HG03135 (cell line): ENCODE results near the gene GSAP.
"Not testable (repeated sequence)": the region's sequence is repeated elsewhere in the genome, so short reads cannot be mapped to it uniquely, and the experiment has no call there.

ENCODE experiments used
- ATAC-seq: cut with Tn5 transposase; IDR thresholded peaks from one replicate; pipeline ENCODE4 v1.9.1; 2021; ENCODE audit warnings: mild to moderate bottlenecking, moderate library complexity; ENCODE audit not compliant: unreplicated experiment

GSAP gene

DNA sequence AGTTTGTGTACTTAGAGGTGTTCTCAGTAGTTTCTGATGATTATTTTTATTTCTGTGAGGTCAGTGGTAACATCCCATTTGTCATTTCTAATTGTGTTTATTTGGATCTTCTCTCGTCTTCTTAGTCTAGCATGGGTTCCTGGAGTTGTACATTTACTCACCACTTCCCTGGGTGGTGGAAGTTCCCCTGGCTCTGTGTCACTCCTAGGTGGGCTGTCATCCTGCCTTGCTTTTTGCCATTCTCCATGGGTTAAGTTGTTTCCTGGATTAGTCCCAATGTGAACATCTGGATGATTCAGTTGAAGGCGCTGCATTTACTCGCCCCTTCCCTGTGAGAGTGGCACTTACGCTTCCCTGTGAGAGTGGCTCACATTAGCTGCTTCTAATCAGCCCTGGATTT lies 48.2 kb downstream of the GSAP start:
- ATAC-seq: no peak

DNA sequence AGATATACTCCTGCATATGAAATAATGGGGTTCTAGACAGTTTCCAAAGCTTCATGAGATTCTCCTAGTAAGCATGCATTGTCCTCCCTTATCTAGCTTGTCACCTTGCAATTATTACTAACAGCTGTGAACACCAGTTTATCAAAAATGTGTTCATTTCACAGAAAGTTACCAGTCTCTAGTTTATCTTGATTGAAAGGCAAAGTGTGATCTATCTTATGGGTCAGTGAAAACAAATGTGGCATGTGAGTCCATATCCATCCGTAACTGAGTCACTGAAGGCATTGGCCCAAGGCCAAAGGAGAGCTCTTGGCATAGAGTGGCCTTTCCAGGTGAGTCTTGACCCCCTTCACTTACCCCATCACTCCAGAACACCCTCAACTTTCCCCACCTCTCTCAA lies 53.2 kb downstream of the GSAP start:
- no peak for ATAC-seq

DNA sequence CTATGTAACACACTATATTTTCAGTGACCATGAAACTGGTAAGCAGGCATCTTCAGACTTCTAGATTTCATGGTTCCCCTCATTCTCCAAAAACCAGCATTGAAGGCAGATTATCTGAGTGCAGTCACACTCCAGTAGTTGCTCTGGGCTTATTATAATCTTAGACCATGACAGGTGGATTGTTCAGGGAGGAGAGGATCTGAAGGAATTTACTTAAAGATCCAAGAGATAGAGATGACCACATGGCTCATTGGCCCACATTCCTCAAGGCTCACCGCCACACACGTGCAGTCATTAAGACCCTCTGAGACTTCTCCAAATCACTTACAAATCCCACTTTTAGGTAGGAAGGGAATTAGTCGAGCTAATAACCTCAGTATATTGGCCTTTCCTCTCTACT lies 55.2 kb downstream of the GSAP start:
- no peak for ATAC-seq

DNA sequence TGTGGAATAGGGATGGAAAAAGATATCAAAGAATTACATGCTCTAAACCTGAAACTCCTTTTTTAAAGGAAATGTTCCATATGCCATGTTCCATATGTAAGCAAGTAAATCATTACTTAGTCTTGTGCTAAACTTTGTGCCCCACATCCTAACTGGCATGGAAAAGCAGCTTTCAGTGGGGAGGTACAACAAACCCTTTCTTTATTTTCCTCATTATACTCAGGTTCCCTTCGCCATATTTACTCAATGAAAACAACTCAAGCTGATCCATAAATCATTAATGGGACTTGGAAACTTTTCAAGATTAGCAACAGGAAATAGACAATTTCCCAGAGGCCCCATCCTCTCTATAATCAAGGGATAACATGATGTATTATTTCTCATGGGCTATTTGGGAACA lies 56.0 kb downstream of the GSAP start:
- no peak for ATAC-seq

DNA sequence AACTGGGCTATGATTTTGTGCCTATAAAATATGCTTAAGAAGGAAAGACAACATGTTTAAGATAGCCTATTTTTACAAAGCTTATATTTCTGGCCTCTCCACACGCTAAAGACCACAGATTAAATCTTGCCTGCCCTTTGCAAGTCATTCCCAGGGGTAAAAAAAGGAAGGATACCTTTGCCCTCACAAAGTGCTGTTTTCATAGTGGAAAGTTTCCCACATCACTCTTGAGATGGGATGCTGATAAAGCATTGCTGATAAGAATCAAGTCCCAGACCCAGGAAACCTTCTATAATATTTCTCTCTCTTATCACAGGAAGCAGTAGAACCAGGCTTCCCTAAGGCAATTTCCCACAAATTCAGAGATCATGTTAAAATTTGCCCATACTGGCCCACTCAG lies 56.5 kb downstream of the GSAP start:
- no peak for ATAC-seq

DNA sequence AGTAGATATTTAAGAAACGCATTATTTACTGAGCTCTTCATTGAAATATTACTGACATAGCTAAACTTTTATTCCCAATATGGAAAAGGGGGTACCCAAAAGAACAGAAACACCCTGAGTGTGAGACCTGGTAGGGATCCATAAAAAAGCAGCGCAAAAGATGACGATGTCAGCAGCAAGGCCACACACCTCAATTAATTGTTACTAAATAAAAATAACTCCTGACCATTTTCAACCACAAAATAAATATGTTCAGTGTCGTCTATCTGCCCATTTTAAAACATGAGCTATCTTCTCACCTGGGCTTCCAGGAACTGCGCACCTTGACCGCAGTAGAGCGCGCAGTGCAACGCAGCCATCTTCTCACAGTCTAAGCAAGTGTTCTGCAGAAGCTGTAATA lies 61.2 kb downstream of the GSAP start:
- no peak for ATAC-seq

DNA sequence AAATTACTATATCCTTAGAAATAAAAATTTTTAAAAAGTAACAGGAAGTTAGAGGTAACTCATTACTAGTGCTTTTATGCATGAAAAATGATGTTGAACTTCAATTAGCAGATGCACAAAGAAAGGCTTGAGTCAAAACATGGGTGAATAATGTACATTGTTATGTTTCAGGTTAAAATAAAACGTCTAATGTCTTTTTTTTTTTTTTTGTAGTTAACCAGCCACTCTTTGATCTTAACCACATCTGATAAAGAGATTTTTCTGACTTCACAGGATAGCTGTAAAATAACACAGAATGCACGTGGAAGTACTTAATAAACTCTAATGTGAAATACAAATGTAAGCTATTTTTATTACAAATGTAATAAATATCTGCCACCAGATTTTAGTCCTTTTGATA lies 61.7 kb downstream of the GSAP start:
- no peak for ATAC-seq

DNA sequence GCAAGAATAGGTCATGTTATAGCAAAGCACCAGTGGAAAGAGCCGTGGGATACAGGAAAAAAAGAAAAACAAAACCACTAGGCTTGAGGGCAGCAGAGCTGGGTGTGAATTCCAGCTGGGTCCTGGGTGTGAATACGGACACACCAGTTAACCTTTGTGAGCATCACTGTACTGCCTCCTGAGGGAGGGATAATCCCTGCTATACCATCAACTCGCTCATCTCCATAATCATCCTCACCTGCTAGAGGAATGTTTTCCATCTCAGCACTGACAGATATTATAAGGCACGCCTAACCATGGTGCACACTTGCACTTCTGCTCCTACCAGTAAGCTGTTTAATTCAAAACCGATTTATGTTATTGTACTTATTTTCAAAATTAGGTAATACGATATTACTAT lies 62.2 kb downstream of the GSAP start:
- ATAC-seq: no peak

DNA sequence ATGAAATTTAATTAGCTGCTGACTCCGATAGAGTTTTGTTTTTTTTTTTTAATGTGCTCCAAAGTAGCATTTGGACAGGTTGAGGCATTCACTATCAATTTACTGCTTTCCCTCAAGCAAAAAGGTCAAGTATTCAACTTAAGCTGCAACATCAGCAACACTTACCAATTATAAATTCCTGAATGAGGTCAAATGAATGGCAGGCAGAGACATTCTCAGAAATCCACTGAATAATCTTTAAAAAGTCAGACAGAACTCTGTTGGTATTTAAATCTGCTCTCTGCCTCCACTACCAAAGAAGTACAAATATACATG lies 62.8 kb downstream of the GSAP start:
- no peak for ATAC-seq

DNA sequence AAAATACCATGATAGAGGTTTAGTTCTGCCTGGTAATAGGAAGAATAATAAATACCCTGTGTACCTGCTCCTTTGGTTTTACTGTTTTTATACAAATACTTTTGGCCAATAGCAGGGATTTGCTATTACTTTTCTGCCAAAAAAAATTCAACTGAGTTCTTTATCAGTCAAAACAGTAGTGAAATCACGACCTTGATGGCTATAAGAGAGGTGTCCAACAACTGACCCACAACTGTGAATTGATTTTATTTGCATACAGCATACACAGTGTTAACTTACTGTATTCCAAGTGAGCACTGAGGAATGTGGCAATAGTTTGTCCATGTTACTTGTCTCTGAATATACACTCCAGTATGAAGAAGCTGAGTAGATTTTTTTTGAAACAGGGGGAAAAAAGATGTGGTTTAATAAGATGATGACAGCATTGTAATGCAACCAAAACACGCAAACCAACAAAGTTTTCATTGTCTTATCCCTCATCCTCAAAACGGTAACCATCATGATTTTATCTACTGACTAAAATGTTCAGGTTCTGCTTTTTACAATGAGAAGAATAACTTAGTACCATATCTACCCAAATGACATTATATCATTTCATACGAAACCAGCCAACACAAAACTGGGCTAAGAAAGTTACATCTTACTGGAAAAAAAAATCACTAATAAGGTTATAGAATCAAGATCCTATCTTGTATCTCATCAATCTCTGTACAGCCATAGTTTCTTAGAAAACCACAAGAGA lies 63.3 kb downstream of the GSAP start:
- no peak for ATAC-seq

DNA sequence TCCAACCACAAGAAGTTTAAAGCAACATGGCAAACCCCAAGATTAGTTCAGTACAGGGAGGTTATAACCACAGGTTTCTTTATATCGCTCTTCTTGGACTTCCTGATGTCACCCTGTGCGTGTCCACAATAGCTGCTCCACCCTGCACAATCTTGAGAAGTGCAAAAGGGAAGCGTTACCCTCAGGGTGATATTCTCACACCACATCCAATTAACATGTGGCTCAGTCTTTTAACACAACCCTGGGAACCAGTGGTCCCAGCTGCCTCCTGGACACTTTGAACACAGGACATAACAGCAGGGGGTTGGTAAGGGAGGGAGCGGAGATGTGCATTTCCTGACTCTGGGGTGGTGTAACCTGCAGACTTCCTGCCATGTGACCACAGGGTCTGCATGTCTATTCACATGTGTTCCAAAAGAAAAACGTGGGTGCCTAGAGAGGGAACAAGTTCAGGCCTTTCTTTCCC lies 64.6 kb downstream of the GSAP start:
- peak; percentile 92 for ATAC-seq

DNA sequence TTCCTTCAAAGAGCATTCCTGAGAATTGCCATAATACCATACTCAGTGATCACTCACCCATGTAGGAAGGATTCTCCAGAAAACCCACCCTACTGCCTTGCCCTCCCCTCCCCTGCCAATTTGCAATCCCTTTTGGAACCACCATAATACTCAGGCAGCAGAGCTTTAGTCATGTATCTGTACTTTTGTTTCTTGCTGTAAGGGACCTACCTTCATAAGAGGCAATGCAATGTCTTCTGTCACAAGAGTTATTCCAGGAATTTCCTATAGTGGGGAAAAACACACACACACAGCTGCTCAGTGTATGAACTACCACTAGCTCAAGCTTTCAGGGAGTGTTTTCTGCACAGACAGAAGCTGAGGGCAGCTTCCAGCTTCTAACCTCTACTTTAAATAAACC lies 67.0 kb downstream of the GSAP start:
- no peak for ATAC-seq

DNA sequence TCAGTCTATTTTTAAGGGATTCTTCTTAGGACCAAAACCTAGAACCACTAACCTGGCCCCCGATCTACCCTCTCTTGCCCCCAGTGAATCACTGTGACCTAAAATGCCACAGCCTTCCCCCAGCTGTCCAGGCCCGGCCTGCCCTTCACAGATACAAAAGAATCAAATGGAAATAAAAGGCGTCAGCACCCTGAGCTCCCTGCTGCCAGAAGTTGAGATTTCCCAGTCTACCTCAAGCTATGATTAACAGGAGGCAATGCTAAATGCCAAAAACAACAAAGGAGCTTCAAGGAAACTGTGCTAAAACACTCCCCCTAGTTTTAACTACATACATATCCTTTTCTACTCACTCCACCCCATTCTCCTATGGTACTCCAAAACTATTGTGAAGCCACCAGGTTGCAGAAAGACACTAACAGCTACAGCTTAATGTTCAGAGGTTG lies 67.8 kb downstream of the GSAP start:
- ATAC-seq: no peak

DNA sequence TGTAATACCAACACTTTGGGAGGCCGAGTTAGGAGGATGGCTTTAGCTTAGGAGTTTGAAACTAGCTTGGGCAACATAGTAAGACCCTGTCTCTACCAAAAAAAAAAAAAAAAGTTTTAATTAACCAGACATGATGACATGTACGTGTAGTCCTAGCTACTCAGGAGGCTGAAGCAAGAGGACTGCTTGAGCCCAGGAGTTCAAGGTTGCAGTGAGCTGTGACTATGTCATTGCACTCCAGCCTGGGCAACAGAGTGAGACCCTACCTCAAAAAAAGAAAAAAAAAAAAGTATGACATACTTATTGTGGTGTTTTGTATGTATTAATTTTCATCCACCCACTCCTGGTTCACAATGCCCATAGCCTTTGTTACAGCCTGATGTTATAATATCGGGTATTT lies 69.7 kb downstream of the GSAP start:
- no peak for ATAC-seq

DNA sequence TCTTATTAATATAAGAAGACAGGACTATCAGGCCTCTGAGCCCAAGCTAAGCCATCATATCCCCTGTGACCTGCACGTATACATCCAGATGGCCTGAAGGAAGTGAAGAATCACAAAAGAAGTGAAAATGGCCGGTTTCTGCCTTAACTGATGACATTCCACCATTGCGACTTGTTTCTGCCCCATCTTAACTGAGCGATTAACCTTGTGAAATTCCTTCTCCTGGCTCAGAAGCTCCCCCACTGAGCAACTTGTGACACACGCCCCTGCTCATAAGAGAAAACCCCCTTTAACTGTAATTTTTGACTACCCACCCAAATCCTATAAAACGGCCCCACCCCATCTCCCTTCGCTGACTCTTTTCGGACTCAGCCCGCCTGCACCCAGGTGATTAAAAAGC lies 70.7 kb downstream of the GSAP start:
- ATAC-seq: not testable (repeated sequence)

DNA sequence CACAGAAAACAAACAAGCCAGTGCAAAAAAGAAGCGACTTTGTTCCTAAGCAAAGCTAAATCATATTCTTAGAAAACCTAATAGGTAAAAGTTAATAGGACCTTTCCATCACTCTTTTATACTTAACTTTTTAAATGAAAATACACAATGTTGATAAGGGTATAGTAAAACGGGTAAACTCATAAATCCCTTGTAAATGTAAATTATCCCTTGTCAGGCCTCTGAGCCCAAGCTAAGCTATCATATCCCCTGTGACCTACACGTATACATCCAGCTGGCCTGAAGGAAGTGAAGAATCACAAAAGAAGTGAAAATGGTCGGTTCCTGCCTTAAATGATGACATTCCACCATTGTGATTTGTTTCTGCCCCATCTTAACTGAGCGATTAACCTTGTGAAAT lies 76.4 kb downstream of the GSAP start:
- ATAC-seq: no peak

DNA sequence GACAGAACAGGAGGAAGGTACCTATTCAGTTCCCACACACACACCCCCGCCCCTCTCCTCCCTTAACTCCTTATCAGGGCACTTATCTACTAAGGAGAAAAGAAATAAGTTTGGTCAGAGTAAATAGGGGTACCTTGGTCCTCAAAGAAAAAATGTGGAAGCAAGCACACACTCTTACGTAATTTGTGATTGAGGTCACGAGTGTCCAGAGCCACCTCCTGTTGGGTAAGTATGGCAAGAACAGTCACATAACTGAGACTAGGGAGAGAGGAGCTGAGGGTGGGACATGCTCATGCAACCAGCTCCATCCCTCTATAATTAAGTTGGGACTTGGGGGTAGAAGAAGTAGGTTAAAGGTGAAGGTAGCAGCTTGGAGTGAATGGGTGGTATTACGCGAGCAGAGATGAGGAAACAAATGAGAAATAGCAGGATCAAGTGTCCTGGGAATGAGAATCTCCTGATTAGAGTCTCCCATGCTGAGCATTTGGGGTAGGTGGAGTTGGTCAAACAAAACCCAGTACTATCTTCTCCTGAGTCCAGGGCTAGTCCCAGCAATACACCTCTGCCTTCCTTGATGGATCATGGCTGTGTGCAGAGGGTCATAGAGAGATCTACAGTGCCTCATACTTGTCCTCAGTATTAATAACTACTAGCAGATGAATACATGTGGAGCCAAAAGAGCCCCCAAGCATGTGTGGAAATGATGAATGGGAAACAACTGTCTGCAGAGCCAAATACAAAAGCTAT lies 77.1 kb downstream of the GSAP start:
- no peak for ATAC-seq

DNA sequence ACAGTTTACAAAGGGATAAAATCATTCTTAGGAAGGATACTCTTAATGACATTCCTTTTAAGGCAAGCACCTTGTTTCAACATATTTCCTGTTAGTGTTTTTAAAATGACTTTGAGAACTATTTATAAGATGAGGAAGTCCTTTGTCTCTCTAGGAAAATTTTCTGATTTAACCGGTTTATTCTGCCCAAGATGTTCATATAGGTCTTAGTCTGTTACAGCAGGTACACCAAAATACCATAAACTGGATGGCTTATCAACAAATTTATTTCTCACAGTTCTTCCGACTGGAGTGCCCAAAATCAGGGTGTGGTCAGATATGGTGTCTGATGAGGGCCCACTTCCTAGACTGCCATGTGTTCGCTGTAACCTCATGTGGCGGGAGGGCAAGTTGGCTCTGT lies 77.9 kb downstream of the GSAP start:
- ATAC-seq: no peak

DNA sequence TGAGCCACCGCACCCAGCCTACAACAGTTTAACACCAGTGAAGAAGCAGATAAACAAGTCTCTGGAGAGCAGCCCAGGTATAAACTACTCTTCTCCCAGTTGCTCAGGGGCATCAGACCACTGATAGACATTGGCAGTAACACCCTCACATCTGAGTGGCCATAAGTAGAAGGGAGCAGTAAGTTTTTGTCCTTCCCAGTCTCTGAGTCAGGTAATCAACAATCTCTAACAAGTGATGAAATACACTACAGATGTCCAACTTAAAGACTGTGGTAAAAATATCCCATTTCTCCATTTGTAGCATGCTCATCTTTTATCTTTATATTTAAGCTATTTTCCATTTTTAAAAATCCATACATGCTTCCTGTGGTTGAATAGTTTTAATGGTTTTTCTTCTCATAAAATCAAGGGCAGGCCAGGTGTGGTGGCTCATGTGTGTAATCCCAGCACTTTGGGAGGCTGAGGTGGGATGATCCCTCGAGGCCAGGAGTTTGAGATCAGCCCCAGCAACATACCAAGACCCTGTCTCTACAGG lies 78.6 kb downstream of the GSAP start:
- no peak for ATAC-seq

DNA sequence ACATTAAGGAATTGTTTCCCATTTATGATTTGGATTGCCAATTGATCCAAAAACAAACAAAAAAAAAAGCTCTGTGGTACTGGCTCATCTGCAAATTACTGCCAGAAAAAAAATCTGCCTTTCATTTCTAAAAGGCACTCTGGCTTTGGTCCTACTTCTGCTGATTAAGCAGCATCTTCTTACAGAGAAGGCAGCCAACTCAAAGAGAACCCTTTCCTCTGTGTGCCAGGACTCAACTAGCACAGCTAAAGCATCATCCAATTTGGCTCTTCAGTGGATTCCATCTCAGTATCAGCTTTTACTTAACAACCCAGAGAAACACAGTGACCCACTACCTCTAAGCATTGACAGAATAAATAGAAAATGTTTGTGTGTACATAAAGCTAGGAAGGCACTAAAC lies 80.6 kb downstream of the GSAP start:
- no peak for ATAC-seq

DNA sequence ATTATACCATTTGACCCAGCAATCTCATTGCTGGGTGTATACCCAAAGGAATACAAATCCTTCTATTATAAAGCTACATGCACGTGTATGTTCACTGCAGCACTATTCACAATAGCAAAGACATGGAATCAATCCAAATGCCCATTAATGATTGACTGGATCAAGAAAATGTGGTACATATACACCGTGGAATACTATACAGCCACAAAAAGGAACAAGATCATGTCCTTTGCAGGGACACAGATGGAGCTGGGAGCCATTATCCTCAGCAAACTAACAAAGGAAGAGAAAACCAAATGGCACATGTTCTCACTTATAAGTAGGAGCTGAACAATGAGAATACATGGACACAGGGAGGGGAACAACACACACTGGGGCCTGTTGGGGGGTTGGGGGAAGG lies 82.1 kb downstream of the GSAP start:
- ATAC-seq: not testable (repeated sequence)

DNA sequence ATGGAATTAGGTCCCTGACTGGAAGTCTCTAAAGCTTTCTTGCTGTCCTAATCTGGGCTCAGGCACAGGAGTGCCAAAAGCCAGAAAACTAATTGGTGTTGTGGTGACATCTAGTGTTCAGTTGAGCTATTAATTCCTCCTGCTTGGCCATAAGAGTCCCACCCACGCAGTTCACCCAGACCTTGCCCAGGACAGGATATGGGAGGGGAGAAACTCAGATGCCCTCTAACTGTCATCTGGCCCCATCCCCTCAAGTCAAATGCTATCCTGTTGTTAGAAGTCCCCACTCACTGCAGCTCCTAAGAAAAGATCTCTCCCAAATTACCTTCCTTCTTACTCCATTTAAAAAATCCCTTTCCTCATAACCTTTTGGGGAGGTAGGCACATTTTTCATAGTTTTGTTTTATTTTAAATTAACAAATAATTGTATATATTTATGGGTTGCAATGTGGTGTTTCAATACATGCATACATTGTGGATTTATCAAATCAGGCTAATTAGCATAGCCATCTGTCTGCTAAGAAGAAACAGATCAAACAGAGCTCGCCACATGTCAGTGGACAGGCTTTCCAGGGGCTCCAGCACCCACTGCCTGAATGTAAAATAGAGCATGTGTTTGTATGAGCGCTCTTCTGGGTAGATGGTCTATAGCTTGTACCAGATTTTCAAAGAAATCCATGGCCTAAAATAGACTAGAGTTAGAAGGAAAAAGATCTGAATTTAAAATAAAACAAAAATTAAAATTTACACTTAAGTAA lies 84.0 kb downstream of the GSAP start:
- ATAC-seq: peak; percentile 76
